Activated CD8-positive, alpha-beta memory T cell treated with anti-CD3 and anti-CD28 coated beads for 36 hours (primary cell): ENCODE results near the gene DHRS3. TPM values are rescaled to one million over a fixed set of nuclear protein-coding genes. Genes with fewer than 3 reads are reported as not detected.
"Not testable (repeated sequence)": the region's sequence is repeated elsewhere in the genome, so short reads cannot be mapped to it uniquely, and the experiment has no call there.

Source experiments
- CTCF ChIA-PET: fragments of 350-600 bp; sonication (Branson Sonifier 250); formaldehyde crosslinking; loops from one replicate; lab custom pipeline; 2021; ENCODE audit warnings: antibody characterized with exemption; lab: Charles Lee
- POLR2A ChIA-PET: fragments of 350-600 bp; sonication (Branson Sonifier 250); formaldehyde crosslinking; loops from one replicate; lab custom pipeline; 2021; ENCODE audit warnings: antibody characterized with exemption; lab: Charles Lee
- total RNA-seq, 2 experiments: library from RNA; stranded (reverse); gene quantifications; one replicate each; pipeline ENCODE4 v1.2.3, GENCODE V29; 2021

DHRS3 gene
- total RNA-seq, 2 experiments from 2014 or later, result 134 to 136 TPM

GRCh38 chr1:12539320-12539704 is 78.7 kb downstream of the DHRS3 start:
- ChIA-PET POLR2A (interaction anchor here (0.6 kb wide), 1 partner anchor 385 kb away, joined by 6 read pairs; no protein-coding TSS in a partner anchor), CTCF (no interaction called here)

GRCh38 chr1:12538536-12538935 is 79.5 kb downstream of the DHRS3 start:
- POLR2A ChIA-PET, result not testable (repeated sequence)
- CTCF ChIA-PET, result interaction anchor here (0.6 kb wide), 1 partner anchor 50 kb away, joined by 5 read pairs; no protein-coding TSS in a partner anchor

- CTCF ChIA-PET, result no interaction called here
These were observed 80.0 kb downstream of the DHRS3 start for GRCh38 chr1:12537906-12538461.

GRCh38 chr1:12537294-12537693 is 80.7 kb downstream of the DHRS3 start:
- ChIA-PET CTCF (no interaction called here), POLR2A (no interaction called here)

More at GRCh38 chr1:12537906-12538461, 80.0 kb downstream of the DHRS3 start:
- POLR2A ChIA-PET, result no interaction called here

- ChIA-PET POLR2A (no interaction called here), CTCF (no interaction called here)
These were observed 81.9 kb downstream of the DHRS3 start for GRCh38 chr1:12536023-12536639.

- POLR2A ChIA-PET, result no interaction called here
- CTCF ChIA-PET, result no interaction called here
These were observed 85.3 kb downstream of the DHRS3 start for GRCh38 chr1:12532405-12533315.

GRCh38 chr1:12531179-12531499 is 86.9 kb downstream of the DHRS3 start:
- ChIA-PET CTCF (no interaction called here), POLR2A (interaction anchor here (0.5 kb wide), 1 partner anchor 718 kb away, joined by 5 read pairs; no protein-coding TSS in a partner anchor)

- ChIA-PET POLR2A (interaction anchor here (0.5 kb wide), 1 partner anchor 718 kb away, joined by 5 read pairs; no protein-coding TSS in a partner anchor), CTCF (no interaction called here)
These were observed 87.4 kb downstream of the DHRS3 start for GRCh38 chr1:12530462-12531178.

GRCh38 chr1:12529640-12530174 is 88.3 kb downstream of the DHRS3 start:
- POLR2A ChIA-PET, result no interaction called here
- CTCF ChIA-PET, result interaction anchor here (0.7 kb wide), 1 partner anchor 129 kb away, joined by 3 read pairs; no protein-coding TSS in a partner anchor

- ChIA-PET CTCF (interaction anchor here (0.5 kb wide), 1 partner anchor 156 kb away, joined by 3 read pairs; no protein-coding TSS in a partner anchor), POLR2A (no interaction called here)
These were observed 89.8 kb downstream of the DHRS3 start for GRCh38 chr1:12528021-12528852.

GRCh38 chr1:12527564-12527963 is 90.4 kb downstream of the DHRS3 start:
- ChIA-PET CTCF (no interaction called here), POLR2A (no interaction called here)

GRCh38 chr1:12525311-12526181 is 92.5 kb downstream of the DHRS3 start:
- POLR2A ChIA-PET, result interaction anchor here (0.6 kb wide), 1 partner anchor 121 kb away, joined by 6 read pairs; no protein-coding TSS in a partner anchor
- CTCF ChIA-PET, result no interaction called here

GRCh38 chr1:12524266-12524665 is 93.7 kb downstream of the DHRS3 start:
- ChIA-PET CTCF (interaction anchor here (0.6 kb wide), 1 partner anchor 1638 kb away, joined by 3 read pairs; no protein-coding TSS in a partner anchor), POLR2A (no interaction called here)

- CTCF ChIA-PET, result interaction anchor here (0.6 kb wide), 1 partner anchor 10 kb away, joined by 5 read pairs; no protein-coding TSS in a partner anchor
- POLR2A ChIA-PET, result not testable (repeated sequence)
These were observed 95.2 kb downstream of the DHRS3 start for GRCh38 chr1:12522780-12523179.

GRCh38 chr1:12521096-12521495 is 96.9 kb downstream of the DHRS3 start:
- ChIA-PET CTCF (interaction anchor here (1.5 kb wide), 1 partner anchor 99 kb away, joined by 3 read pairs; no protein-coding TSS in a partner anchor), POLR2A (no interaction called here)

GRCh38 chr1:12519693-12520364 is 98.2 kb downstream of the DHRS3 start:
- ChIA-PET CTCF (interaction anchor here (1.0 to 1.5 kb wide), 2 partner anchors 15 to 100 kb away, joined by 3 read pairs; no protein-coding TSS in a partner anchor), POLR2A (interaction anchor here (0.5 to 1.5 kb wide), 5 partner anchors 9 to 228 kb away, joined by 3 to 6 read pairs (median 4); no protein-coding TSS in a partner anchor)
